22Rv1 (cell line): Measurements from ENCODE around the gene SPG7.

Source experiments
- CTCF ChIP-seq: fragments of 450-650 bp; IDR thresholded peaks from 2 replicates; pipeline ENCODE4 v1.5.1; 2017; ENCODE audit warnings: mild to moderate bottlenecking
- ZFX ChIP-seq: fragments of 450-650 bp; IDR thresholded peaks from 2 replicates; pipeline ENCODE4 v1.6.1; 2017; ENCODE audit warnings: antibody characterized with exemption, borderline replicate concordance

GRCh38 chr16:89569506-89570341, 61.5 kb downstream of the SPG7 start:
- TF ChIP-seq CTCF (no peak), ZFX (no peak)
